Kidney epithelial cell (primary cell): ENCODE measurements around the gene KIF18B. TPM values are rescaled to one million over a fixed set of nuclear protein-coding genes. Genes with fewer than 3 reads are reported as not detected.

Experiments
- DNase-seq: peaks from one replicate; pipeline ENCODE4 v3.0.0-alpha.2; 2010; ENCODE audit warnings: low read depth
- H3K27me3 ChIP-seq: 2 replicates; pipeline ENCODE4 v1.6.0; 2011; ENCODE audit warnings: low read length; ENCODE audit not compliant: control insufficient read depth, insufficient read depth
- H3K36me3 ChIP-seq: 2 replicates; pipeline ENCODE4 v1.5.1; 2011; ENCODE audit warnings: low read length; ENCODE audit not compliant: control insufficient read depth, insufficient read depth
- H3K4me3 ChIP-seq: 2 replicates; pipeline ENCODE4 v1.5.1; 2011; ENCODE audit warnings: low read depth, mild to moderate bottlenecking, control low read depth, low read length
- CTCF ChIP-seq: IDR thresholded peaks from 2 replicates; pipeline ENCODE4 v1.5.1; 2011; ENCODE audit warnings: mild to moderate bottlenecking, moderate library complexity, low read length, control low read depth, inconsistent platforms; ENCODE audit not compliant: insufficient read depth, poor library complexity, severe bottlenecking
- total RNA-seq: library from RNA; depleted of rRNA; stranded (reverse); fragments of >200 nt; gene quantifications from 2 replicates; pipeline ENCODE4 v1.2.3, GENCODE V29; 2015

Gene KIF18B
- total RNA-seq, 1 donor from 2014 or later = 1.4 TPM

- Histone ChIP-seq H3K36me3 (no peaks in the 10 kb centered on the region), H3K27me3 (no peaks in the 10 kb centered on the region), H3K4me3 (no peak overlapping the region)
- DNase-seq = no peak
- TF ChIP-seq CTCF = no peak
Measured at GRCh38 chr17:44879376-44879775, 68.2 kb downstream of the KIF18B start.

- Histone ChIP-seq H3K36me3 (no peaks in the 10 kb centered on the region), H3K27me3 (no peaks in the 10 kb centered on the region), H3K4me3 (no peak overlapping the region)
- TF ChIP-seq CTCF = peak; percentile 65
- no peak for DNase-seq
Measured at GRCh38 chr17:44878627-44879221, 68.8 kb downstream of the KIF18B start.

- TF ChIP-seq CTCF = no peak
- Histone ChIP-seq H3K4me3 (no peak overlapping the region), H3K27me3 (no peaks in the 10 kb centered on the region), H3K36me3 (no peaks in the 10 kb centered on the region)
- DNase-seq = no peak
Measured at GRCh38 chr17:44877121-44877520, 70.5 kb downstream of the KIF18B start.

- no peak for DNase-seq
- Histone ChIP-seq H3K27me3 (no peaks in the 10 kb centered on the region), H3K36me3 (peaks cover 1% of the 10 kb centered on the region), H3K4me3 (no peak overlapping the region)
- TF ChIP-seq CTCF = no peak
Measured at GRCh38 chr17:44875761-44876160, 71.8 kb downstream of the KIF18B start.

Other genes with a start within 250 kb of the KIF18B start
- 6.2 and 10.2 TPM in 2 replicates for gene DBF4B, start 239.1 kb downstream of the KIF18B start, total RNA-seq
- 0.21 and 1.6 TPM in 2 replicates for gene ADAM11, start 188.8 kb downstream of the KIF18B start, total RNA-seq
- 25.7 and 36.9 TPM in 2 replicates for gene GJC1, start 117.5 kb downstream of the KIF18B start, total RNA-seq
- not detected in 2 replicates for gene HIGD1B, start 99.9 kb downstream of the KIF18B start, total RNA-seq
- 98.4 and 103 TPM in 2 replicates for gene EFTUD2, start 48.3 kb downstream of the KIF18B start, total RNA-seq
- gene GFAP, start 32.3 kb downstream of the KIF18B start, total RNA-seq = not detected in 2 replicates
- gene C1QL1, start 20.5 kb upstream of the KIF18B start, total RNA-seq = 0.08 TPM in 1 of 2 replicates, not detected in the other
- gene DCAKD, start 103.9 kb upstream of the KIF18B start, total RNA-seq = 61.5 and 65.9 TPM in 2 replicates
- 68.0 and 82.0 TPM in 2 replicates for gene NMT1, start 113.5 kb upstream of the KIF18B start, total RNA-seq
- gene PLCD3, start 184.7 kb upstream of the KIF18B start, total RNA-seq = 54.5 and 61.9 TPM in 2 replicates
- 7.1 and 8.2 TPM in 2 replicates for gene ACBD4, start 187.9 kb upstream of the KIF18B start, total RNA-seq
- gene HEXIM1, start 200.7 kb upstream of the KIF18B start, total RNA-seq = 17.9 and 20.0 TPM in 2 replicates
- gene HEXIM2, start 214.1 kb upstream of the KIF18B start, total RNA-seq = 7.7 and 10.4 TPM in 2 replicates